ENCODE measurements around the gene CTAGE4. TPM values are rescaled to one million over a fixed set of nuclear protein-coding genes. Genes with fewer than 3 reads are reported as not detected.
"Not testable (repeated sequence)": the region's sequence is repeated elsewhere in the genome, so short reads cannot be mapped to it uniquely, and the experiment has no call there.

The CTAGE4 gene
- total RNA-seq, 1 experiment from 2014 or later, result 5.9 TPM

- Histone ChIP-seq H3K27me3 (ENCODE audit: control insufficient read depth, insufficient read depth, low read length) (no peaks in the 10 kb centered on the region), H3K9me3 (ENCODE audit: control insufficient read depth, insufficient read depth, low read depth, low read length) (no peaks in the 10 kb centered on the region), H3K4me3 (ENCODE audit: low read depth in 2 of 2, low read length in 2 of 2) (no peak overlapping the region), H3K27ac (ENCODE audit: low read length) (no peak overlapping the region), H3K36me3 (ENCODE audit: control insufficient read depth, insufficient read depth, low read length) (no peaks in the 10 kb centered on the region), H3K4me1 (ENCODE audit: control insufficient read depth, insufficient read depth, low read length) (no peaks in the 10 kb centered on the region)
- POLR2A ChIA-PET, result no interaction called here
- CTCF ChIA-PET, result no interaction called here
- no peak for ATAC-seq
- BruUV-seq (replicated peaks), result no TSS peak
- in situ Hi-C loops (cut with HindIII; ENCODE audit: low pct_unique_long_range_greater_than_20kb, low sequenced_read_pairs), result no loop called here
- no peak for TF ChIP-seq TCF7L2 (IDR thresholded peaks at IDR 0.05; ENCODE audit: low read depth, low read length)
- TF ChIP-seq REST (IDR thresholded peaks at IDR 0.05; ENCODE audit: insufficient read depth in 1 of 2, low read depth in 2 of 2, low read length in 1 of 2), result no peak
- TF ChIP-seq, protein P1, sequence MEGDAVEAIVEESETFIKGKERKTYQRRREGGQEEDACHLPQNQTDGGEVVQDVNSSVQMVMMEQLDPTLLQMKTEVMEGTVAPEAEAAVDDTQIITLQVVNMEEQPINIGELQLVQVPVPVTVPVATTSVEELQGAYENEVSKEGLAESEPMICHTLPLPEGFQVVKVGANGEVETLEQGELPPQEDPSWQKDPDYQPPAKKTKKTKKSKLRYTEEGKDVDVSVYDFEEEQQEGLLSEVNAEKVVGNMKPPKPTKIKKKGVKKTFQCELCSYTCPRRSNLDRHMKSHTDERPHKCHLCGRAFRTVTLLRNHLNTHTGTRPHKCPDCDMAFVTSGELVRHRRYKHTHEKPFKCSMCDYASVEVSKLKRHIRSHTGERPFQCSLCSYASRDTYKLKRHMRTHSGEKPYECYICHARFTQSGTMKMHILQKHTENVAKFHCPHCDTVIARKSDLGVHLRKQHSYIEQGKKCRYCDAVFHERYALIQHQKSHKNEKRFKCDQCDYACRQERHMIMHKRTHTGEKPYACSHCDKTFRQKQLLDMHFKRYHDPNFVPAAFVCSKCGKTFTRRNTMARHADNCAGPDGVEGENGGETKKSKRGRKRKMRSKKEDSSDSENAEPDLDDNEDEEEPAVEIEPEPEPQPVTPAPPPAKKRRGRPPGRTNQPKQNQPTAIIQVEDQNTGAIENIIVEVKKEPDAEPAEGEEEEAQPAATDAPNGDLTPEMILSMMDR (IDR thresholded peaks at IDR 0.05), result no peak
- no peak for TF ChIP-seq SIN3A (IDR thresholded peaks at IDR 0.05; ENCODE audit: borderline replicate concordance, insufficient read depth, low read depth, low read length)
- TF ChIP-seq POLR2AphosphoS5 (IDR thresholded peaks at IDR 0.05; ENCODE audit: low read depth, low read length), result no peak
- DNase-seq (ENCODE audit: low read depth, low spot score), result no peak
- intact Hi-C loops (cut with micrococcal nuclease; ENCODE audit: unreplicated experiment), result loop anchor here (5.0 kb wide), 1 partner anchor 218 kb away; no protein-coding TSS in a partner anchor
These were observed 8.7 kb upstream of the CTAGE4 start for GRCh38 chr7:144174613-144175012.

DNA sequence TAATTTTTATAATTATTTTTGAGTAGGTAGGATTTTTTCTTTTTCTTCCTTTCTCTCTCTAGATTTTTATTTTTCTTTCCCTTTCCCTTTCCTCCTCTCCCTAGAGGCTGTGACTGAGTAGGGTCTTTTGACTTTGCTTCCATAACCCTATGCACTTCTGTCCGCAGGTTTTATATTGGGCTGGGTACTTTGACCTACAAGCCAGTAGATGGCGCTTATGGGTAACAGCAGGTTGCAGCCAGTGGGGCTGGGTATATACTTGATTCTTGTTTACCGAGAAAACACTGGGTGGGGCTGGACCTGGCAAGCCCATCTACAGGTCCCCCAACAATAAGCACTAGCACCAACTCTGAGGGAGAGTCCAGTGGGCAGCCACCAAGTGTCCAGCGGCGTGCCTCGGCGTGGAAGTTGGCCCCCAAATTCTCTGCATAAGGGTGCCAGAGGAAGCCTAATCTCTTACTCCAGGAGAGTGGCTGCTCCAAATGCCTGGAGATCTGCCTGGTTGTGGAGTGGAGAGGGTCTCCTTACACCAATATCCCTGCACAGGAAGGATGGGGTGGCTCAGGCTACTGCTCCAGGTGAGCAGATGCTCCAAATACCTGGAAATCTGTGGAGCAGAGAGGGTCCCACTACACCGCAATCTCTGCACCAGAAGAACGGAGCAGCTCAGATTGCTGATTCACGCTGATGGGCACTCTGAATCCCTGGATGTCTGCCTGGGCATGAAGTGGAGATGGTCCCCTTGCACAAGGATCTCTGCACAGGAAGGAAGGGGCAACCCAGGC, 4.7 kb upstream of the CTAGE4 start:
- intact Hi-C loops (cut with micrococcal nuclease; ENCODE audit: unreplicated experiment), result loop anchor here (5.0 kb wide), 1 partner anchor 214 kb away; no protein-coding TSS in a partner anchor
- BruUV-seq (replicated peaks); CTCF ChIA-PET; in situ Hi-C loops (cut with HindIII; ENCODE audit: low pct_unique_long_range_greater_than_20kb, low sequenced_read_pairs); H3K27me3 ChIP-seq (ENCODE audit: control insufficient read depth, insufficient read depth, low read length); H3K9me3 ChIP-seq (ENCODE audit: control insufficient read depth, insufficient read depth, low read depth, low read length); H3K27ac ChIP-seq (ENCODE audit: low read length); H3K4me1 ChIP-seq (ENCODE audit: control insufficient read depth, insufficient read depth, low read length); H3K4me3 ChIP-seq (ENCODE audit: low read depth in 2 of 2, low read length in 2 of 2); DNase-seq (ENCODE audit: low read depth, low spot score); H3K36me3 ChIP-seq (ENCODE audit: control insufficient read depth, insufficient read depth, low read length); POLR2A ChIA-PET: not testable (repeated sequence)
- TF ChIP-seq, protein P1 (IDR thresholded peaks at IDR 0.05), result peak; percentile 85
- ATAC-seq, result peak; percentile 91

GRCh38 chr7:144179165-144179479, 4.1 kb upstream of the CTAGE4 start:
- in situ Hi-C loops (cut with HindIII; ENCODE audit: low pct_unique_long_range_greater_than_20kb, low sequenced_read_pairs); H3K9me3 ChIP-seq (ENCODE audit: control insufficient read depth, insufficient read depth, low read depth, low read length); H3K4me1 ChIP-seq (ENCODE audit: control insufficient read depth, insufficient read depth, low read length); DNase-seq (ENCODE audit: low read depth, low spot score); CTCF ChIA-PET; H3K4me3 ChIP-seq (ENCODE audit: low read depth in 2 of 2, low read length in 2 of 2); H3K27ac ChIP-seq (ENCODE audit: low read length); BruUV-seq (replicated peaks); H3K36me3 ChIP-seq (ENCODE audit: control insufficient read depth, insufficient read depth, low read length); POLR2A ChIA-PET; H3K27me3 ChIP-seq (ENCODE audit: control insufficient read depth, insufficient read depth, low read length): not testable (repeated sequence)
- intact Hi-C loops (cut with micrococcal nuclease; ENCODE audit: unreplicated experiment), result loop anchor here (5.0 kb wide), 1 partner anchor 213 kb away; no protein-coding TSS in a partner anchor
- ATAC-seq, result 0 out of 2 replicates have a peak, but pooled peaks have one; percentile 26

- H3K4me3 ChIP-seq (ENCODE audit: low read depth in 2 of 2, low read length in 2 of 2); DNase-seq (ENCODE audit: low read depth, low spot score); CTCF ChIA-PET; POLR2A ChIA-PET; ATAC-seq; BruUV-seq (replicated peaks); H3K9me3 ChIP-seq (ENCODE audit: control insufficient read depth, insufficient read depth, low read depth, low read length); H3K4me1 ChIP-seq (ENCODE audit: control insufficient read depth, insufficient read depth, low read length); in situ Hi-C loops (cut with HindIII; ENCODE audit: low pct_unique_long_range_greater_than_20kb, low sequenced_read_pairs); intact Hi-C loops (cut with micrococcal nuclease; ENCODE audit: unreplicated experiment); H3K27ac ChIP-seq (ENCODE audit: low read length); H3K27me3 ChIP-seq (ENCODE audit: control insufficient read depth, insufficient read depth, low read length); H3K36me3 ChIP-seq (ENCODE audit: control insufficient read depth, insufficient read depth, low read length): not testable (repeated sequence)
These were observed 4.6 kb downstream of the CTAGE4 start for GRCh38 chr7:144187848-144188247.
